Iris pigment epithelial cell (primary cell): ENCODE measurements around the gene MELK.
"Not testable (repeated sequence)": the region's sequence is repeated elsewhere in the genome, so short reads cannot be mapped to it uniquely, and the experiment has no call there.

Experiments
- DNase-seq: peaks from one replicate; pipeline ENCODE4 v3.0.0-alpha.2; 2011; ENCODE audit warnings: low read depth

The MELK gene

DNA sequence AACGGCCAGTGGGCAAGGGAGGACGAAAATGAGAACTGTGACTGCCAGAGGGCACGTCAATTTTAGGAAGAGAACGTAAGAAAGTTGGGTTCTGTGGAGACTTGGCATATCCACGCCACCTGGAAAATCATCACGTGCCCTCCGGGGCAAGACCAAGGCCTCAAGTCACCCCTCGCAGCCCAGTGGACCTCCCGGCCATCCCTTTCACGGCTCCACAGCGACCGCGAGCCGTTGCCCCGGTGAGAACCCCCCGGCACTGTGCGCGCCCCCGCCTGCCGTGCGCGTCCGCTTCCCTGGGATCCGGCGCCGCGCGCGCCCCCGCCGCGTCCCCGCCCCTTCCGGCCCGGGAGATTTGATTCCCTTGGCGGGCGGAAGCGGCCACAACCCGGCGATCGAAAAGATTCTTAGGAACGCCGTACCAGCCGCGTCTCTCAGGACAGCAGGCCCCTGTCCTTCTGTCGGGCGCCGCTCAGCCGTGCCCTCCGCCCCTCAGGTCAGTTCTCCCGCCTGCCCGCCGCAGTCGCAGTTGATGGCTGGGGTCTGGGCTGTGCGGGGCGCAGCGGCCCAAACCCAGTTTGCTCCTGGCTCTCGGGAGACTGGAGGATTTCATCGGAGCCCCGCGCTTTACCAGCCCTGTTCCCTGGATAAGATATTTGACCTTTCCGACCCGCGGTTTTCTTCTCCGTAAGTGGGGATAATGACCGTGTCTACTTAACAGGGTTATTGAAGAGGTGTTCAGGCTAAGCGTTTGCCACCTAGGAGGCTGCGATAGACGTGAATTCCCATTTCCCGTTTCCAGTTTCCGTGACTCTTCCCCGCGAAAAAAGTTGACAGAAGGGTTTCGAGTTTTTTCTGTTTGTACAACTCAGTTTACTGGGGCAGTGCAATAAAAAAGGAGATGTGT lies at the start of gene MELK:
Gene MELK (plus strand): TSS at position 381 of the 904 bp plus-strand sequence. CDS start 8,787 bp downstream, outside the sequence.
- peak; percentile 79 for DNase-seq

DNA sequence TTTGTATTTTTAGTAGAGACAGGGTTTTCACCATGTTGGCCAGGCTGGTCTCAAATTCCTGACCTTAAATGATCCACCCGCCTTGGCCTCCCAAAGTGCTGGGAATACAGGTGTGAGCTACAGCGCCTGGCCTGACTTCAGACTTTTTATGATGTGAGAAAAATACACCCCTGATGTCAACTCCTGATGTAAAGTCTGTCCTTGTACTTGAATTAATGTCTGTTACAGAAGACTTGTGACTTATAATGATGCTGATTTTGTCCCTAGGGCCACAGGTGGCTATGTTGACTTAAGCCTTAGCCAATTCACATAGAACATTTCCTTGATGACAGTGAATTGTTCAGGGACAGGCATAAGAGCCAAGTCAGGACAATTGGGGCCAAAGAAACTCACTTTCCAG lies 42.5 kb upstream of the MELK start:
- DNase-seq = no peak

DNA sequence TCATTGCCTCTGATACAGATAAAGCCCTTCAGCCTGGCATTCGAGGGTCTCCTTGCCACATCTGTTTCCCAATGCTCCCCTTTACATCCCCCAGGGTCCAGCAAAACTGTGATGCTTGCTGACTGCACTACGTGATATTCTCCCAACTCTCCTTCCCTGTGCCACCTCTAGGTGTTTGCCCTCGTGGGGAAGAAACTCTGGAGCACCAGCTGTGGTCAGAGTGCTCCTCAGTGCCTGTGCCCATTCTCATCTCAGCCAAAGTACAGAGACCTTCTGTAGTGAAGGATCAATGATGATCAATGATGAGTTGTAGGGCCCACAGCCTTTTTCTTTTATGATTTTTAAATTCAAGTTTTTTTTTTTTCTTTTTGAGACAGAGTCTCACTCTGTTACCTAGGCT lies 40.3 kb upstream of the MELK start:
- no peak for DNase-seq

DNA sequence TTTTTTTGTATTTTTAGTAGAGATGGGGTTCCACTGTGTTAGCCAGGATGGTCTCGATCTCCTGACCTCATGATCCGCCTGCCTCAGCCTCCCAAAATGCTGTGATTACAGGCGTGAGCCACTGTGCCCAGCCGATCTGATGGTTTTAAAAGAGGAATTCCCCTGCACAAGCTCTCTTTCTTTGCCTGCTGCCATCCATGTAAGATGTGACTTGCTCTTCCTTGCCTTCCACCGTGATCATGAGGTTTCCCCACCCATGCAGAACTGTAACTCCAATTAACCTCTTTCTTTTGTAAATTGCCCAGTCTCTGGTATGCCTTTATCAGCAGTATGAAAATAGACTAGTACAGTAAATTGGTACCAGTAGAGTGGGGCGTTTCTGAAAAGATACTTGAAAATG lies 39.0 kb upstream of the MELK start:
- not testable (repeated sequence) for DNase-seq

DNA sequence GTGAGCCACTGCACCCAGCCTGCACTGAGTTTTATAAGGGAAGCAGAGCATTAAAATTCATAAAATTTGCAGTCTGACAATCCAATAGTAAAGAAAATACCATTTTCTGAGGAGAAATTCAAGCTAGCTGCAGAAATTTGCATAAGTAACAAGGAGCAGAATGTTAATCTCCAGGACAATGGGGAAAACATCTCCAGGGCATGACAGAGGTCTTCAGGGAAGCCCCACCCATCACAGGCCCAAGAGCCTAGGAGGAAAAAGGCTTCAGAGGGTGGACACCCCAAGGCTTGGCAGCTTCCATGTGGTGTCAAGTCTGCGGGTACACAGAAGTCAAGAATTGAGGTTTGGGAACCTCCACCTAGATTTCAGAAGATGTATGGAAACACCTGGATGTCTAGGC lies 37.6 kb upstream of the MELK start:
- no peak for DNase-seq

DNA sequence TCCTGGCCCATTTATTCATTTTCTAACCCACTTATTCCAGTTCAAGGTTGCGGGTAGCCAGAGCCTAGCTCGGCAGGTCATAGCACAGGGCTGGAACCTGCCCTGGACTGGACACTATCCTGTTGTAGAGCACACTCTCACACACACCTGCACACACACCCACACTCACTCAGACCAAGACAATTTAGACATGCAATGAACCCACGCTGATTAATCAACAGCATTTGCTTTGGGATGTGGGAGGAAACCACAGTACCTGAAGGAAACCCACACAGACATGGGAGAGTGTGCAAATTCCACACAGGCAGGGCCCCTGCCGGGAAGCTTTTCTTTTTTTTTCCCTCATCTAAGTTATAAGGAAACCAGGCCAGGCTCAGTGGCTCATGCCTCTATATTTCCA lies 34.8 kb upstream of the MELK start:
- no peak for DNase-seq

DNA sequence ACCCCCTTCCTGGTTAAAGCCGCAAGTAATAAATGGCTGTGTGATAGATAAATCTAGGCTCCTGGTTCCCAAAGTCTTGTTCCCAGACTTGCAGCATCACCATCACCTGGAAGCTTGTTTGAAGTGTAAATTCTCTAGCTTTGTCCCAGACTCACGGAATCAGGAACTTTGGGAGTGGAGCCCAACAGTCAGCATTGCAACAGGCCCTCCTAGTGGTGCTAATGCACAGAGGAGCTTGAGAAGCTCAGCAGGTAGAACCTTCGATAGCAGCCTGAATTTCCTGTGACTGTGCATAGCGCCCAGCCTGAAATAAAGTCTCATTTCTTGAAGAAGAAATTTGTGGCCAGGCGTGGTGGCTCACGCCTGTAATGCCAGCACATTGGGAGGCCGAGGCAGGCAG lies 30.3 kb upstream of the MELK start:
- no peak for DNase-seq

DNA sequence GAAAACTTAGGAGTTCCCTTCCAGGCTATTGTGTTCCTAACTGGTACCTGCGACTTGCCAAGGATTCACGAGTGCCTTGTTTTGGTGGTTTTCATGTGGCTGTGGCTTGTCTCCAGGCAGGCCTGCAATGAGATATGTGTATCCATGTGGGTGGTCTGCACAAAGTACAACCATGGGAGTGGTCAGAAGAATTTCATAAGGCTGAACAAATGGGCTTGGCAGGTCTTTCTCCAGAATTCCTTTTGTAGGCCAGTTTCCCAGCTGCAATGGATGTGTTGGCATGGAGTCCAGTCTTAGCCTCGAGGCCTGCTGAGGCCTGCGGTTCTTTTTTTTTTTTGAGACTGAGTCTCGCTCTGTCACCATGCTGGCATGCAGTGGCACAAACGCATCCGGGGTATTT lies 28.8 kb upstream of the MELK start:
- peak; percentile 18 for DNase-seq

DNA sequence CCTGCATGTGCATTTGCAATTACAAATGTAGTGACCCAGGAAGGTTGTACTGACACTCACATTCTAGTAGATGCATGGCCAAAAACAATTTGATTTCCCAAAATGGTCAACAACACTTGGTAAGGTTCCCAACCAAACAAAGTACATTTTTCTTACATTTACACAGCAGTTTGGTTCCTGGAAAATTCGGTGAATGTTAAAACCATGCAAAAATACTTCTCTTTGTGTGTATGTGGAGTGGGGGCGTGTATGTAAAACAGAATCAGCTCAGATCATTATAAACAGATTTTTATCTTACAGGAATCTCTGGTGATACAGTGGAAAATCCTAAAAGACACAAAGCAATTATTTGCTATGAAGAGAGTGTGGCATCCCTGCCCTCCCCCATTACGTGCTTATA lies 25.1 kb upstream of the MELK start:
- no peak for DNase-seq

DNA sequence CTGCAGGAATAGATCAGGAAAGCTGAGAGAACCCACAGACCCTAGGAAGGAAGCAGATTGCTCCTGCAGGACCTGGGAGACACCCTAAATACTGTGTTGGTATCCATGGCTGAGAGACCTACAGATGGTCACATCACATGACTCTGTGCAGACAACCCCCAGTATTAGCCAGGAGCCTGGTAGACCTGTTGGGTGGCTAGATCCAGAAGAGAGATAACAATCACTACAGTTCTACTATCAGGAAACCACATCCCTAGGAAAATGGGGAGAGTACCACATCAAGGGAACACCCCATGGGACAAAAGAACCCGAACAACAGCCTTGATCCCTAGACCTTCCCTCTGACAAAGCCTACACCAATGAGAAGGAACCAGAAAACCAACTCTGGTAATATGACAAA lies 24.2 kb upstream of the MELK start:
- no peak for DNase-seq

DNA sequence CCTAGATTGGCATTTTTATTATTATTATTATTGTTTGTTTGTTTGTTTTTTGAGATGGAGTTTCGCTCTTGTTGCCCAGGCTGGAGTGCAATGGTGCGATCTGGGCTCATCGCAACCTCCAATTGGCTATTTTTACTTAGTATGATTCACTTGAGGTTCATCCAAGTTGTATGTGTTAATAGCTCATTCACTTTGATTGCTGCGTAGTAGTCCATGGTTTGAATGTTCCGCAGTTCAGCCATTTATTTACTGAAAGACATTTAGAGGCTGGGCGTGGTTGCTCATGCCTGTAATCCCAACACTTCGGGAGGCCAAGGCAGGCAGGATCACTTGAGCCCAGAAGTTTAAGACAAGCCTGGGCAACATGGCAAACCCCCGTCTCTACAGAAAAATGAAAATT lies 22.6 kb upstream of the MELK start:
- no peak for DNase-seq

DNA sequence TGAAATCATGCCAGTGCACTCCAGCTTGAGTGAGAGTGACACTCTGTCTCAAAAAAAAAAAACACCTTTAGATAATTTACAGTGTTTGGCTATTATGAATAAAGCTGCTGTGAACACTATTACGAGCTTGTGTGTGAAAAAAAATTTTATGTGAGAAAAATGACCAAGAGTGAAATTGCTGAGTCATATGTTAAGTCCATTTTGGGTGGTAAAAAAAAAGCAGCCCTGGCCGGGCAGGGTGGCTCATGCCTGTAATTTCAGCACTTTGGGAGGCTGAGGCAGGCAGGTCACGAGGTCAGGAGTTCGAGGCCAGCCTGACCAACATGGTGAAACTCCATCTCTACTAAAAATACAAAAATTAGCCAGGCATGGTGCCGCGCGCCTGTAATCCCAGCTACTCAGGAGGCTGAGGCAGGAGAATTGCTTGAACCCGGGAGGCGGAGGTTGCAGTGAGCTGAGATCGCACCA lies 22.0 kb upstream of the MELK start:
- DNase-seq = not testable (repeated sequence)

DNA sequence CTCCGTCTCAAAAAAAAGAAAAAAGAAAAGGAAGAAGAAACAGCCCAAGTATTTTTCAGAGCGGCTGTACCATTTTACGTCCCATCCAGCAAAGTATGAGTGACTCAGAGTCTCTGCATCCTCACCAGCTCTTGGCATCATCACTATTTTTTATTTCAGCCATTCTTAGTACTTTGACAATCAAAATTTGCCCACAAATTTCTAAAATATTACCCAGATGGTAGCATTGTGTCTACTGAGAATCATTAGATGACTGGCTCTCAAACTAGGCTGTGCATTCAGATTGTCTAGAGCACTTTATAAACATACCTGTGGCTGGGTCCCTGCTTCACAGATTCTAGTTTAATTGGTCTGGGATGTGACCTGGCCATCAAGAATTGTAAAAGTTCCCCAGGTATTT lies 21.6 kb upstream of the MELK start:
- peak; percentile 22 for DNase-seq

DNA sequence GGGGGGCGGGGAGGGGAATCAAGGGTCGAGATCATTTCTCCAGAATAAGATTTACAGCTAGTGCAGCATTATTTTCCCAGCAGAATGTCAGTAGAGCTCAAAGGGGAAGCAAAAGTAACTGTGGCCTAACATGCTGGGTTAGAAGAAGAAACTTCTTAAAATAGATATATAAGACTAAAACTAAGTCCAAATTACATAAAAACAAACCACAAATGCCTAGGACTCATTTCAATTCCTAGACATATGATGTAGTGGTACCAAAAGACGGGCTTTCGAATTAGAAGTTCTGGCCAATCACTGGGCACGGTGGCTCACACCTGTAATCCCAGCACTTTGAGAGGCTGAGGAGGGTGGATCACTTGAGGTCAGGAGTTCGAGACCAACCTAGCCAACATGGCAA lies 20.8 kb upstream of the MELK start:
- no peak for DNase-seq

DNA sequence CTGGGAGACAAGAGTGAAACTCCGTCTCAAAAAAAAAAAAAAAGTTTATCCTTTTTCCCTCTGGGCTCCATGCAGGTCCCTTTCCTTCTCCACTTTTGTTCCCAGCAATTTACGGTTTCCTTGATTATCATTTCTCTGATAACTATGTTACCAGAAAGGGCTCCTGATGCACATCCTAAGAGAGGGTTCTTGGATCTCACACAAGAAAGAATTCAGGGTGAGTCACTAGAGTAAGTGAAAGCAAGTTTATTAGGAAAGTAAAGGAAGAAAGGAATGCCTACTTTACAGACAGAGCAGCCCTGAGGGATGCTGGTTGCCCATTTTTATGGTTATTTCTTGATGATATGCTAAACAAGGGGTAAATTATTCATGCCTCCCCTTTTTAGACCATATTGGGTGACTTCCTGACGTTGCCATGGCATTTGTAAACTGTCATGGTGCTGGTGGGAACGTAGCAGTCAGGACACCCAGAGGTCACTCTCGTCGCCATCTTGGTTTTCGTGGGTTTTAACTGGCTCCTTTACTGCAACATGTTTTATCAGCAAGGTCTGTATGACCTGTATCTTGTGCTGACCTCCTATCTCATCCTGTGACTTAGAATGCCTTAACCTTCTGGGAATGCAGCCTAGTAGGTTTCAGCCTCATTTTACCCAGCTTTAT lies 13.5 kb upstream of the MELK start:
- peak; percentile 72 for DNase-seq

DNA sequence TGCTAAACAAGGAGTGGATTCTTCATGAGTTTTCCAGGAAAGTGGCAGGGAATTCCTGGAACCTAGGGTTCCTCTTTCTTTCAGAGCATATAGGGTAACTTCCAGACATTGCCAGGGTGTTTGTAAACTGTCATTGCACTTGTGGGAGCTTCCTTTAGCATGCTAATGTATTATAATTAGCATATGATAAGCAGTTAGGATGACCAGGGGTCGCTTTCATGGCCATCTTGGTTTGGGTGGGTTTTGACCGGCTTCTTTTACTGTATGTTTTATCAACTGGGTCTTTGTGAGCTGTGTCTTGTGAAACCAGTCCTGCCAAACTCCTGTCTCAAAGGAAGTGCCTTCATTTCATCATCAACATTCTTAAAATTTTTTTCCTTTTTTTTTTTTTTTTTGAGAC lies 11.9 kb upstream of the MELK start:
- peak; percentile 53 for DNase-seq

DNA sequence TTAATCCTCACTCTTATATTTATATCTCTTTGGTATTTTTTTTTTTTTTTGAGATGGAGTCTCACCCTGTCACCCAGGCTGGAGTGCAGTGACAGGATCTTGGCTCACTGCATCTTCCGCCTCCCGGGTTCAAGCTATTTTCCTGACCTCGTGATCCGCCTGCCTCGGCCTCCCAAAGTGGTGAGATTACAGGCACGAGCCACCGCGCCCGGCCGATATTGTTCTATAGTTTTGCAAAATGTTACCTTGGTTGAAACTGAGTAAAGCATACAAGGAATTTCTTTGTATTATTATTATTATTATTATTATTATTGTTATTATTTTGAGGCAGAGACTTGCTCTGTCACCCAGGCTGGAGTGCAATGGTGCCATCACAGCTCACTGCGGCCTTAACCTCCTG lies 9.9 kb upstream of the MELK start:
- DNase-seq = not testable (repeated sequence)

DNA sequence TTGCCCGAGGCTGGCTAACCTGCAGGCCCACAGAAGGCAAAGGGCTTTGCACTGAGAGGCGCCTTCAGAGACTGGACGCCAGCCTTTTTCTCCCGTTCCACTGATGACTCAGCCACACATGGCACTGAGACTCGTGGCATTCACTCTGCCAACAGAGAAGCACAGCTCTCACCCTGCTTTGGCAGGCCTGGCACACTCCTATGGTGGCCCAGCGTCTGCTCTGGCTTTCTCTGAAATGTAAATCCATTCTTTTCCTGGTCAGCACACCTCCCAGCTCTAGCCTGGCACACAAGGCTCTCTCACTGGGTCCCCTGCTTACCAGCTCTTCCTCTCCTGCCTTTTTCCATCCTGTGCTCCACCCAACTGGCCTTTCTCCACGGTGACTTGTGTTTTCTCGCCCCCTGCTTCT lies 5.9 kb upstream of the MELK start:
- DNase-seq = no peak

DNA sequence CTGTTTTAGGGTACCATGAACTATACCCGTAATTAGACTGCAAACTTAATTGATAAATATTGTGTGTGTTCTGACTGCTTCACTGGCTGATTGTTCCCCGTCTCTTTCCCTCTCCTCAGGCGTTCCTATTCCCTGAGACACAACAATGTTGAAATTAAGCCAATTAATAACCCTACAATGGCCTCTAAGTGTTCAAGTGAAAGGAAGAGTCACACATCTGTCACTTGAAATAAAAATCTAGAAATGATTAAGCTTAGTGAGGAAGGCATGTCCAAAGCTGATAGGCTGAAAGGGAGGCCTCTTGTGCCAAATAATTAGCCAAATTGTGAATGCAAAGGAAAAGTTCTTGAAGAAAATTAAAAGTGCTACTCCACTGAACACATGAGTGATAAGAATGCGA lies 4.0 kb upstream of the MELK start:
- not testable (repeated sequence) for DNase-seq

DNA sequence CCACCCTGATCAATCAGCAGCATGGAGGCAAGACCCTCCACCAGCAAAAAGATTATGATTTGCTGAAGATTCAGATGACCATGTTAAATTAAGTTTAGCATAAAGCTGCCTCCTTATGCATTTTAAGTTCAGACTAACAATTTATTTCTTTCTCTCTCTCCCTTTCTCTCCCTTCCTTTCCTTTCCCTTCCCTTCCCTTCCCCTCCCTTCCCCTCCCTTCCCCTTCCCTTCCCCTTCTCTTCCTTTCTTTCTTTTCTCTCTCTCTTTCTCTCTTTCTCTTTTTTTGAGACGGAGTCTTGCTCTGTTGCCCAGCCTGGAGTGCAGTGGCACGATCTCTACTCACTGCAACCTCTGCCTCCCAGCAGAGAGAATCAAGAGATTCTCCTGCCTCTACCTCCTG lies 1.4 kb upstream of the MELK start:
- no peak for DNase-seq

DNA sequence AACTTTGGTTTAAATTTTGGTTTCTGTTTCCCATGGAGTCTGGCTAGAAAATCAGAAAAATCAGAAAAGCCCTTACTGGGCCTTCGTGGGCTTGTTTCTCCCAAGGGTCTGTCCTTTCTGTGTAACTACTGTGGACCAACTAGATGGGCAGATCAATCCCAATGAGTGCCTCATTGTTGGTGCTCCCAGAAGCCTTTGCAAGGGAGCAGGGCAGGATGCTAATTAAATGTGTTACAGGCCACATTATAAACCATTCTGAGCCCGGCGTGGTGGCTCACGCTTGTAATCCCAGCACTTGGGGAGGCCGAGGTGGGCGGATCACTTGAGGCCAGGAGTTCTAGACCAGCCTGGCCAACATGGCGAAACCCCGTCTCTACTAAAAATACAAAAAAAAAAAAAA lies 1.4 kb downstream of the MELK start:
- DNase-seq = not testable (repeated sequence)

DNA sequence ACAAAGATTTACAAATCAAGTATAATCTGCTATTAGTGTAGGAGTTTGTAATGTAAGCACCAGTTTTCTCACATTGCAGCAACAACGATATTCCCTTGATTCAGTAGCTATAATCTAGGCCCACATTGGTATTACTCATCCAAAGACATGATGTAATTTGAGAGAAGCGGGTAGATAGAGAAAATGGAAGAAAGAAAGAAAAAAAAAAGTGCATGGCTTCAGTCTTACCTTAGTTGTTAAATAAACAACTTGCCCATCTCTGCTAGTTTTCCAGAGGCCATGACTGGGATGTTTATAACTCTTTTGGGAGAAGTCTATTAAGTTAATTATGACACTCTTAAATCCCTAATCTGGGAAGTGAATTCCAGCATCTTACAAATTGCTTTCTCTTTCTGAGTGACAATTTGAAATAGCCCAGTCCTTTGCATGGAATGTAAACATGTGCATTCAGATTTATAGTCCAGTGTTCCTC lies 2.8 kb downstream of the MELK start:
- DNase-seq = peak; percentile 81

DNA sequence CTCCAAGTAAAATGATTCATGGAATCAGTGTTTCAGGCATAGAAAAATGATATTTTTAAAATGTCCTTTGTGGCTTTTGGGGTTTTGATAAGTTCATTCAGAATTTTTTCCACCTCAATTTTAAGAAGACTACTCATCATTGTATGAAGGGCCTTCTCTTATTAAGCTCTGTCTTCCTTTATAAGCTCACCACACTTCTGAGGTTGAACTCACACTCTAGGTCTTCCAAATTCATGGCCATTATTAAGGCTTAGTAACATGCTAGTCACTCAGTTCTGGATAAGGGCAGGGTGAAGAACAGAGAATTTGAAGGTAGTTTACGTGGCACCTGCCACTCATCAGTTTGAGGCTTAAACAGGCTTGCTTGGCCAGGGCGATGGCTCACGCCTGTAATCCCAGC lies 4.2 kb downstream of the MELK start:
- peak; percentile 53 for DNase-seq
